OCI-LY1 (cell line): ENCODE results near the gene ANKFN1.

Experiments used
- H2AFZ ChIP-seq: fragments of 200-600 bp; sonication (generic), shearing (Covaris generic); 2 replicates; pipeline ENCODE4 v1.6.0; 2014; ENCODE audit warnings: antibody characterized with exemption, mild to moderate bottlenecking, low read length
- H3F3A ChIP-seq: fragments of 200-600 bp; sonication (generic), shearing (Covaris generic); 2 replicates; pipeline ENCODE4 v1.6.0; 2014; ENCODE audit warnings: mild to moderate bottlenecking, antibody characterized with exemption, low read length, moderate library complexity; ENCODE audit not compliant: insufficient read depth
- H3K27ac ChIP-seq: fragments of 200-600 bp; sonication (generic); 2 replicates; pipeline ENCODE4 v1.5.1; 2014; ENCODE audit warnings: low read length, mixed run types, mild to moderate bottlenecking, low read depth; ENCODE audit not compliant: poor library complexity, severe bottlenecking
- H3K27me3 ChIP-seq: fragments of 200-600 bp; sonication (generic); 2 replicates; pipeline ENCODE4 v1.6.0; 2014; ENCODE audit warnings: antibody characterized with exemption, mild to moderate bottlenecking, low read length, moderate library complexity; ENCODE audit not compliant: insufficient read depth
- H3K36me3 ChIP-seq: fragments of 200-600 bp; sonication (generic); 2 replicates; pipeline ENCODE4 v1.6.1; 2014; ENCODE audit warnings: mild to moderate bottlenecking, antibody characterized with exemption, low read length, moderate library complexity, mixed read lengths; ENCODE audit not compliant: insufficient read depth
- H3K4me1 ChIP-seq: fragments of 200-600 bp; sonication (generic); 2 replicates; pipeline ENCODE4 v1.5.1; 2014; ENCODE audit warnings: mild to moderate bottlenecking, low read length, moderate library complexity; ENCODE audit not compliant: insufficient read depth, severe bottlenecking
- H3K4me2 ChIP-seq: fragments of 200-600 bp; sonication (generic), shearing (Covaris generic); 2 replicates; pipeline ENCODE4 v1.6.1; 2014; ENCODE audit warnings: low read length
- H3K4me3 ChIP-seq: fragments of 200-600 bp; sonication (generic); 2 replicates; pipeline ENCODE4 v1.5.1; 2014; ENCODE audit warnings: low read length, low read depth, mild to moderate bottlenecking, mixed read lengths; ENCODE audit not compliant: poor library complexity, severe bottlenecking
- H3K79me2 ChIP-seq: fragments of 200-600 bp; shearing (Covaris generic); 2 replicates; pipeline ENCODE4 v1.6.1; 2016; ENCODE audit warnings: mixed run types, low read length, mixed read lengths; ENCODE audit not compliant: insufficient read depth
- H3K9ac ChIP-seq: fragments of 200-600 bp; sonication (generic), shearing (Covaris generic); 2 replicates; pipeline ENCODE4 v1.6.1; 2014; ENCODE audit warnings: mild to moderate bottlenecking, low read length, mixed read lengths
- H3K9me2 ChIP-seq: fragments of 200-600 bp; sonication (generic), shearing (Covaris generic); 2 replicates; pipeline ENCODE4 v1.6.1; 2014; ENCODE audit warnings: low read depth, mild to moderate bottlenecking, low read length, mixed read lengths
- H3K9me3 ChIP-seq: fragments of 200-600 bp; shearing (Covaris generic); 2 replicates; pipeline ENCODE4 v1.6.1; 2014; ENCODE audit warnings: low read length, mixed read lengths
- H4K20me1 ChIP-seq: fragments of 200-600 bp; sonication (generic), shearing (Covaris generic); 2 replicates; pipeline ENCODE4 v1.6.0; 2016; ENCODE audit warnings: mild to moderate bottlenecking, low read length; ENCODE audit not compliant: insufficient read depth
- EZH2 ChIP-seq: fragments of 200-600 bp; sonication (generic), shearing (Covaris generic); IDR thresholded peaks from 2 replicates; pipeline ENCODE4 v1.8.0; 2017; ENCODE audit warnings: borderline replicate concordance, mixed run types, mild to moderate bottlenecking, antibody characterized with exemption, low read length, moderate library complexity, mixed read lengths
- TF ChIP-seq, protein P1 (sequence below): fragments of 200-600 bp; sonication (generic), shearing (Covaris generic); IDR thresholded peaks from 2 replicates; pipeline ENCODE4 v1.5.1; 2017; ENCODE audit warnings: mild to moderate bottlenecking, antibody characterized with exemption, low read length, moderate library complexity, mixed read lengths

The ANKFN1 gene

GRCh38 chr17:56149266-56150036 is 3.8 kb upstream of the ANKFN1 start:
- Histone ChIP-seq H2AFZ (no peak overlapping the region), H3K27ac (no peak overlapping the region), H3K4me3 (no peak overlapping the region), H3K27me3 (no peaks in the 10 kb centered on the region), H3F3A (no peaks in the 10 kb centered on the region), H3K79me2 (no peaks in the 10 kb centered on the region), H3K4me1 (no peaks in the 10 kb centered on the region), H3K9me2 (no peaks in the 10 kb centered on the region), H3K9ac (no peak overlapping the region), H4K20me1 (no peaks in the 10 kb centered on the region), H3K9me3 (no peaks in the 10 kb centered on the region), H3K4me2 (no peak overlapping the region), H3K36me3 (no peaks in the 10 kb centered on the region)
- TF ChIP-seq, protein P1, sequence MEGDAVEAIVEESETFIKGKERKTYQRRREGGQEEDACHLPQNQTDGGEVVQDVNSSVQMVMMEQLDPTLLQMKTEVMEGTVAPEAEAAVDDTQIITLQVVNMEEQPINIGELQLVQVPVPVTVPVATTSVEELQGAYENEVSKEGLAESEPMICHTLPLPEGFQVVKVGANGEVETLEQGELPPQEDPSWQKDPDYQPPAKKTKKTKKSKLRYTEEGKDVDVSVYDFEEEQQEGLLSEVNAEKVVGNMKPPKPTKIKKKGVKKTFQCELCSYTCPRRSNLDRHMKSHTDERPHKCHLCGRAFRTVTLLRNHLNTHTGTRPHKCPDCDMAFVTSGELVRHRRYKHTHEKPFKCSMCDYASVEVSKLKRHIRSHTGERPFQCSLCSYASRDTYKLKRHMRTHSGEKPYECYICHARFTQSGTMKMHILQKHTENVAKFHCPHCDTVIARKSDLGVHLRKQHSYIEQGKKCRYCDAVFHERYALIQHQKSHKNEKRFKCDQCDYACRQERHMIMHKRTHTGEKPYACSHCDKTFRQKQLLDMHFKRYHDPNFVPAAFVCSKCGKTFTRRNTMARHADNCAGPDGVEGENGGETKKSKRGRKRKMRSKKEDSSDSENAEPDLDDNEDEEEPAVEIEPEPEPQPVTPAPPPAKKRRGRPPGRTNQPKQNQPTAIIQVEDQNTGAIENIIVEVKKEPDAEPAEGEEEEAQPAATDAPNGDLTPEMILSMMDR: no peak
- TF ChIP-seq EZH2: no peak

DNA sequence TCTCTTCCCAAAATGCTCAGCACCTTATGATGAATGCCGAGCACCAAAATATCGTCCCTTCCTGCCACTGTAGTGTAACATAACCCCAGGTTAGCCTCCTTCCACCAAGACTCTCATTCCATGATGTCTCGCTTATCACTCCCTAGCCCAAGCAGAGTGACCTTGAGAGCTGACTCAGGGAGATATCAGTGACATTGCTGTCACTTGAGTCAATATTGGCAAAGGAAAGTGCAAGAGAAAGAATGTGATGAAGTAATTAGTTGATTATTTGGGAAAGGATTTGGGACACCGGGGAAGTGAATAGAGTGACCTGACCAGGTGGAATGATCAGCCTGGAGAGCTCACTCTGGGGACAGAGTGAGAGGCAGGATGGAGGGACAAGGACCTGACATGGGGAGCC is 2.6 kb upstream of the ANKFN1 start:
- no peak overlapping the region for H2AFZ ChIP-seq
- no peaks in the 10 kb centered on the region for H3K4me1 ChIP-seq
- H3K79me2 ChIP-seq: no peaks in the 10 kb centered on the region
- no peaks in the 10 kb centered on the region for H3K9me3 ChIP-seq
- H3K36me3 ChIP-seq: no peaks in the 10 kb centered on the region
- no peaks in the 10 kb centered on the region for H3F3A ChIP-seq
- TF ChIP-seq, protein P1: no peak
- TF ChIP-seq EZH2: no peak
- no peak overlapping the region for H3K4me2 ChIP-seq
- H3K27me3 ChIP-seq: no peaks in the 10 kb centered on the region
- H3K4me3 ChIP-seq: no peak overlapping the region
- no peaks in the 10 kb centered on the region for H4K20me1 ChIP-seq
- H3K27ac ChIP-seq: no peak overlapping the region
- H3K9me2 ChIP-seq: no peaks in the 10 kb centered on the region
- H3K9ac ChIP-seq: no peak overlapping the region

- Histone ChIP-seq H2AFZ (no peak overlapping the region), H3K9ac (no peak overlapping the region), H3K27ac (no peak overlapping the region), H3K36me3 (no peaks in the 10 kb centered on the region), H3K9me3 (no peaks in the 10 kb centered on the region), H3K4me3 (no peak overlapping the region), H3F3A (no peaks in the 10 kb centered on the region), H3K4me1 (no peaks in the 10 kb centered on the region), H3K27me3 (no peaks in the 10 kb centered on the region), H3K4me2 (no peak overlapping the region), H4K20me1 (no peaks in the 10 kb centered on the region), H3K9me2 (no peaks in the 10 kb centered on the region), H3K79me2 (no peaks in the 10 kb centered on the region)
- TF ChIP-seq, protein P1: no peak
- no peak for TF ChIP-seq EZH2
These were observed 4.6 kb downstream of the ANKFN1 start for GRCh38 chr17:56157845-56158244.
